NCI-H510A (cell line): Measurements from ENCODE around the gene NT5C3B.
"Not testable (repeated sequence)": the region's sequence is repeated elsewhere in the genome, so short reads cannot be mapped to it uniquely, and the experiment has no call there.

Experiments
- DNase-seq: peaks from one replicate; lab custom pipeline; 2025; lab: John Stamatoyannopoulos, UW

The NT5C3B gene

GRCh38 chr17:41835800-41836549 is at the start of gene NT5C3B:
Gene NT5C3B (minus strand): TSS chr17:41836232. CDS start chr17:41836193, 39 bp downstream.
- DNase-seq, result peak; percentile 42

GRCh38 chr17:41885733-41886132 is 49.7 kb upstream of the NT5C3B start:
- DNase-seq, result no peak

GRCh38 chr17:41882756-41883155 is 46.7 kb upstream of the NT5C3B start:
- no peak for DNase-seq

DNA sequence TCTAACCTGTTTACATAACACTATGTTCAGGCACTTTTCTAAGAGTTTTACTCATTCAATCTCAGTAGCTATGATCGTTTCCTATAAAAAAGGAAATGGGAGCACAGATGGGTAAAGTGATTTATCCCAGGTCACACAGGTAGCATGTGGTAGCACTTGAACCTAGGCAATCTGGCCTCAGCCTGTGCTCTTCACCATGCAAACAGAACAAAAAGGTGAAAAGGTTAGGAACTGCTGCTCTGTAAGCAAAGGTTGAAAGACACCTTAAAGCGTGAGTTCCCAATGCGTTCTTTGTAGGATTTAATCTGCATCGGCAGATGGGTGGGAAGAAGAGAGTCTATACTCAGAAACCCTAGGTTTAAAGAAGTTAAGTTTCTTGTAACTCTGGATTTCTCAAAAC is 44.1 kb upstream of the NT5C3B start:
- no peak for DNase-seq

GRCh38 chr17:41874293-41874670 is 38.2 kb upstream of the NT5C3B start:
- DNase-seq, result not testable (repeated sequence)

DNA sequence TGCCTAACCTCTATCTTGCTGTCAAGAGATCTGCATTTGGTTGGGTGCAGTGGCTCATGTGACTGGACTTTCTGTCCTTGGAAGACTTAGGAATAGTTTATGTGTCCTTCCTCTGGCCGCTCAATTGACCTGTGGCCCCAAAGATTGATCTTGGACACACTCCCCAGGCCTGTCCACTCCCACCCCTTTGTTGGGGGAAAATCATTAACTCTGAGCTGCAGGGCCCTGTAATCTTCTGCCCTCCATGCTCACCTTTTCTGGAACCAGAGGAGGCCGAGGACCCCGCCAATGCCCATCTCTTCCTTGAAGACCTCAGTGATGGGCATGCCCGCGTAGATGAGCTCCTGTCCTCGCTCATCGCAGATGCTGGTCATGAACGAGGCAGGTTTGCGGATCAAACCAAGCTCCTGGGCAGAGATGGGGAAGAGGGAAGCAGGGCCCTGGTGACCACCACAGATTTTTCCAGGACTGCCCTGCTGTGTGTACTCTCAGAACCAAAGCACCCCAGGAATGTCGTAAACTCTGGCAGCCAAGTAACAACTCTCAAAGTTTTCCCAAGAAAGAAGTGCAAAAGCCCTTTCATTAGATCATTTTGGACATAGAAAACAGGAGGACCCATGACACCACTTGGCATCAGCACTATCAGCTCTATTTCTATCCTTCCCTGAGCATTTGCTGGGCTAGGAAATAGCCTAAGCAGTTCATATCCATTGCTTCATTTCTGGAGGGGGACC is 37.7 kb upstream of the NT5C3B start:
- DNase-seq, result no peak

GRCh38 chr17:41871789-41872188 is 35.8 kb upstream of the NT5C3B start:
- no peak for DNase-seq

DNA sequence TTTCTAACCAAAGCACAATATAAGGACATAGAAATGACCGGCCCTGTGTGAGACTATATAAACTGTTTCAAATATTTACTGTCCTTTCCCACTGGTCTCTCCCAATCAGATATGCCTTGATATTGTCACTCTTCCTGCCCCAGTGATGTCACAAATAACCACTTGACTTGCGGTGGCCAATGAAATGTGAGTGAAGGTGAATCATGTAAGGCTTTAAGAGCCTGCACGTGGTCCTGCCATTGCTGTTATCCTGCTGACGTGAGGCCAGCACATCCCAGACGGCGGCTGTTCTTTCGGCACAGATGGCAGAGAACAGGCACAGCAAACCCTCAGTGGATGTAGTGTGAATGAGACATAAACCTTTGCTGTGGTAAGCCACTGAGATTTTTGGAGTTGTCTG is 34.6 kb upstream of the NT5C3B start:
- DNase-seq, result no peak

- DNase-seq, result no peak
Observed at GRCh38 chr17:41870097-41870496, 34.1 kb upstream of the NT5C3B start.

- DNase-seq, result no peak
Observed at GRCh38 chr17:41869426-41869825, 33.4 kb upstream of the NT5C3B start.

DNA sequence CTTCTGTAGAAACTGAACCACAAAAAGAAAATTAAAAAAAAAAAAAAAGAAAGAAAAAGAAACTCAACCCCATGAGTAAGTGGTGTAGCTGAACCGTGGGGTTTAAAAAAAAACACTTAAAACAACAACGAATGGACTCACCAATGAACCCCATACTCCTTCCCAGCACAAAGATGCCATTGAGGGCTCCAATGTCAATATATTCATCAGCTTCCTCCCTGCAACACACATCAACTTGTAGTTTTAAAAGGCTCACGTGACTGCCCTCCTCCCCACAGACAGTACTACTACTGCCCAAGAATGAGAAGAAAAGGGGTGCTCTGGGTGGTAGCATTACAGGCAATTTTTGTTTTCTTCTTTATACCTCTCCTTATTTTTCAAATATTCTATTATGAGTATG is 32.5 kb upstream of the NT5C3B start:
- DNase-seq, result no peak

- no peak for DNase-seq
Observed at GRCh38 chr17:41865596-41865893, 29.5 kb upstream of the NT5C3B start.

DNA sequence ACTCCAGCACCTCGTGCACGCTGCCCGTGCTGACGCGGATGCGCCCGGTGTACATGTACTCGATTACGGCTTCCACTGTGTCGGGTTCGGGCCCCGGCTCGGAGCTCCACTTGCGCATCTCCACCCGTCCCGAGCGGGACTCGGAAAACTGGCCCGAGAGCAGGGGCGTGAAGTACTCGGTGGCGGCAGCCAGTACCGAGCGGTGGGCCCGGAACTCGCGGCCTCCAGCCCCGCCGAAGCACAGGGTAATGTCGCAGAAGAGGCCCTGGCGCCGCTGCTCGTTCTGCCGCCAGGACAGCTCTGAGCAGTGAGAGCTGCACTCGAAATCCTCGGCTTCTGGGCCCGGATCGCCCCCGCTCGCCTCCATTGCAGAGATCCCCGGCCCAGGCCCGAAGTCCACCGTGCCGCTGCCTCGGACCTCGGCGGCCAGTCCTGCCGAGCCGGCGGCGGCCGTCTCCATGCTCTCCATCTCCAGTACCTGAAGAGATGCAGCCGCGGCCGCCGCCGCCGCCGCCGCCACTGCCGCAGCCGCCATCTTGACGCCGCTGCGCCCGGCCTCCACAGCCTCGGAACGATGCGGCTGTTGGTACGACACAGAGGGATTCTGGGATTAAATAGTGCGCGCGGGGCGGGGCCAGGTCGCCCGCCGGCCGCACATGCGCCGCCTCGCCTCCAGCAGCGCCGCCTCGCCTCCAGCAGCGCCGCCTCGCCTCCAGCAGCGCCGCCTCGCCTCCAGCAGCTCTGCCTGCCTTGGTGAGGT is 29.0 kb upstream of the NT5C3B start, which contains the start of gene KLHL11:
Gene KLHL11, minus strand, starts transcription at position 588 of the 760 bp plus-strand sequence. Its CDS starts 53 bp downstream, at position 535.
- peak; percentile 89 for DNase-seq

- DNase-seq, result no peak
Observed at GRCh38 chr17:41864498-41864835, 28.4 kb upstream of the NT5C3B start.

DNA sequence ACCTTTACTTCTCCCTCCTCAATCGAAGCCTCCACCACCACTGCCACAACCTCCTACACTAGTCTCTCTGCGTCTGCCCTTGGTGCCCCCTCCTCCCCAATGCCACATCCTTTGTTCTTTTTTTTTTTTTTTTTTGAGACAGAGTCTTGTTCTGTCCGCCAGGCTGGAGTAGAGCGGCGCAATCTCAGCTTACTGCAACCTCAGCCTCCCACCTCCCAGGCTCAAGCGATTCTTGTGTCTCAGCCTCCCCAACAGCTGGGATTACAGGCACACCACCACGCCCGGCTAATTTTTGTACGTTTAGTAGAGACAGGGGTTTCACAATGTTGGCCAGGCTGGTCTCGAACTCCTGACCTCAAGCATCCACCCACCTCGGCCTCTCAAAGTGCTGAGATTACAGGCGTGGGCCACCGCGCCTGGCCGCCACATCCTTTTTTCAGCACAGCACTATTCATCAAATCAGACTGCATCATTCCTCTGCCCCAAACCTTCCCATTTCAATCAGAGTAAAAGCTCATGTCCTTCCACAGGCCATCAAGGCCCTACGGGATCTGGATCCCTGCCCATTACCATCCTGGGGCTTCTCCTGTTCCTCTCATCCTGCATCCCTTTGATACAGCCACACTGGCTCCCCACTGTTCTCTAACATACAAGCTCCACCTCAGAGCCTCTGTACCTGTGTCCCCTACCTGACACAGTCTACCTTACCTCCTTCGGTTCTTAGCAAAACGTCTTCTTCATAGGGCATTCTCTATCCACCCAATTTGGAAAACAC is 27.2 kb upstream of the NT5C3B start:
- DNase-seq, result no peak

DNA sequence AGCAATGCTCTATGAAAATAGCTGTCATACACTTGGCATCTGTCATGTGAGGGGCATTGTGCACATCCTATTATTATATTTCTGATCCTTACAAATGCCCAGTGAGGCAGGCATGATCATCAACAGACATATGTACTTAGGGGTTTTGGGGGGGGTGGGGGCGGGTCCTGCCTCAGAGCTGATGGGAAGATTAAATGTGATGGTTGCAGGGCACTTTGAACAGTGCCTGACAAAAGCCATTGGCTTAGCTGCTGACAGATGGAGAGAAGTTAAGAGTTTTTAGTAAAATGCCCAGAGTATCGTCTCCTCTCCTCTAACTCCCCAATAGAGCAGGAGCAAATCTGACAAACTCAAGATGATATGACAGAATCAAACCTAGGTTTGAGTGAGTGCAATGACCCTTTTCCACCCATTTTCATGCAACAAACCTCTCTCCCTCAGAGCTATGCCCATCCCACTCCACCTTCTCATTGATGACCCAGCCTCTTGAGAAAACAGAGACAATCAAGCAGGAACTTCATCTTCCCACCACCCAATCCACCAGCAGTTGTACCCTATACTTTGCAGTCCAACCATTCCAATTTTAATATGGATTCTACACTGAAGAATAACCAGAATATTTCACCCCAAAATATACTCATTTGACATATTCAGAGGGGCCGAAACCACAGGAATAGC is 24.4 kb upstream of the NT5C3B start:
- DNase-seq, result no peak

GRCh38 chr17:41851382-41851781 is 15.3 kb upstream of the NT5C3B start:
- not testable (repeated sequence) for DNase-seq

DNA sequence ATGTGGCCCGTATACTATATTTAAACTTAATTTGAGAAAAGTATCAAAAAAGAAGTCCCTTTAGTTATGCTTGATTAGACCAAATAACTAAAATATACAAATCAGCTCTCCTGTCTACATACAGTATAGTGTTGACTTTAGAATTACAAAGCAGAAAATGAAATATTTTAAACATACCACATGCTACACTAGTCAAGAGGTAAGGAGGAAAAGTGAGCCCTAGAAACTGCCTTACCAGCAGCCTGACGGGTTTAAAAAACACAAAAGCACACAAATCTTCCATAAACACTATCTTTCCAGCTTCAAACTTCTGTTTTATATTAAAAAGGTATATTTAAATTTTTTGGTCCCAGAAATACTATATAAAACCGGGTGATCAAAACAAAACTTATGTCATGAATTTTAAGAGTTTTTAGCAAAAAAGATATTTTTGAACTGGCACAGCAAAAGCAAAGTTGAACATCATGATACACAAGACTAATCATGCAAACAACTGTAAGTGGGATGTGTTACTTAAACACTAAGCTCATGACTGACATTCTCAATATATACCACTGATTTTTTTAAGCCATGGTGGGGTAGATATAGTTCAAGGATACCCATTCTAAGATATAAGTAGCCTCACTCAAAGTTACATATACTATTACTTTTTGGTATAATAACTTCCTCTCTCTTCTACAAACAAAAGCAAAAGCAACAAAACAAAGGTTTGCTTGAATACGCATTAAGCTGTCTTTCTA is 13.4 kb upstream of the NT5C3B start:
- DNase-seq, result no peak

GRCh38 chr17:41848788-41849187 is 12.8 kb upstream of the NT5C3B start:
- no peak for DNase-seq

DNA sequence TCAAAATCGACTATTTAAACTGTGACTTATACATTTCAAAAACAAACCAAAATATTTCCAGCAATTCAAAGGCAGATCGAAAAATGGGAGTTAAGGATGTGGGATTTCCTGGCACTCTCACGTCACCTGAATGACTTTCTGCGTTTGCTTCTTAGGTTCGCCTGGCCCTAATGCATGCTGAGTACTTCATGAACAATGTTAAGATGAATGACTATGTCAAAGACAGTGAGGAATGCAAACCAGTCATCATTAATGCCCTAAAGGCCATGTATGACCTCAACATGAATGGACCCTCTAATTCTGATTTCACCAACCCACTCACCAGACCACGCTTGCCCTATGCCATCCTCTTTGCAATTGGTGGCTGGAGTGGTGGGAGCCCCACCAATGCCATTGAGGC is 8.9 kb upstream of the NT5C3B start:
- DNase-seq, result no peak

- DNase-seq, result not testable (repeated sequence)
Observed at GRCh38 chr17:41840781-41841180, 4.7 kb upstream of the NT5C3B start.
